Activated CD4-positive, alpha-beta memory T cell treated with anti-CD3 and anti-CD28 coated beads for 36 hours (primary cell): ENCODE measurements around the gene ARHGAP6. TPM values are rescaled to one million over a fixed set of nuclear protein-coding genes. Genes with fewer than 3 reads are reported as not detected.

Source experiments
- CTCF ChIA-PET: fragments of 350-600 bp; sonication (Branson Sonifier 250); formaldehyde crosslinking; loops from one replicate; lab custom pipeline; 2021; ENCODE audit warnings: antibody characterized with exemption, inconsistent platforms; lab: Charles Lee
- POLR2A ChIA-PET: fragments of 350-600 bp; sonication (Branson Sonifier 250); formaldehyde crosslinking; loops from one replicate; lab custom pipeline; 2021; ENCODE audit warnings: antibody characterized with exemption; lab: Charles Lee
- DNase-seq: peaks from one replicate; pipeline ENCODE4 v3.0.0-alpha.2; 2020
- H3K27ac Mint-ChIP-seq: one replicate; pipeline ENCODE4 v1.8.0; 2021; ENCODE audit warnings: mixed read lengths
- H3K27me3 Mint-ChIP-seq: one replicate; pipeline ENCODE4 v1.8.0; 2021; ENCODE audit warnings: mixed read lengths
- H3K36me3 Mint-ChIP-seq: one replicate; pipeline ENCODE4 v1.8.0; 2021; ENCODE audit warnings: mixed read lengths
- H3K4me1 Mint-ChIP-seq: one replicate; pipeline ENCODE4 v1.8.0; 2021; ENCODE audit warnings: low read depth, mixed read lengths
- H3K4me3 Mint-ChIP-seq: one replicate; pipeline ENCODE4 v1.8.0; 2021; ENCODE audit warnings: mild to moderate bottlenecking, mixed read lengths
- H3K9me3 Mint-ChIP-seq: one replicate; pipeline ENCODE4 v1.8.0; 2021; ENCODE audit warnings: mixed read lengths
- intact Hi-C: fragments of 100-400 bp; cut with micrococcal nuclease; formaldehyde crosslinking; loops from one replicate; pipeline ENCODE4 v1.15.1; 2023
- total RNA-seq, 2 experiments: library from RNA; stranded (reverse); gene quantifications; one replicate each; pipeline ENCODE4 v1.2.3, GENCODE V29; 2021

ARHGAP6 gene
- total RNA-seq, 2 experiments from 2014 or later: not detected

DNA sequence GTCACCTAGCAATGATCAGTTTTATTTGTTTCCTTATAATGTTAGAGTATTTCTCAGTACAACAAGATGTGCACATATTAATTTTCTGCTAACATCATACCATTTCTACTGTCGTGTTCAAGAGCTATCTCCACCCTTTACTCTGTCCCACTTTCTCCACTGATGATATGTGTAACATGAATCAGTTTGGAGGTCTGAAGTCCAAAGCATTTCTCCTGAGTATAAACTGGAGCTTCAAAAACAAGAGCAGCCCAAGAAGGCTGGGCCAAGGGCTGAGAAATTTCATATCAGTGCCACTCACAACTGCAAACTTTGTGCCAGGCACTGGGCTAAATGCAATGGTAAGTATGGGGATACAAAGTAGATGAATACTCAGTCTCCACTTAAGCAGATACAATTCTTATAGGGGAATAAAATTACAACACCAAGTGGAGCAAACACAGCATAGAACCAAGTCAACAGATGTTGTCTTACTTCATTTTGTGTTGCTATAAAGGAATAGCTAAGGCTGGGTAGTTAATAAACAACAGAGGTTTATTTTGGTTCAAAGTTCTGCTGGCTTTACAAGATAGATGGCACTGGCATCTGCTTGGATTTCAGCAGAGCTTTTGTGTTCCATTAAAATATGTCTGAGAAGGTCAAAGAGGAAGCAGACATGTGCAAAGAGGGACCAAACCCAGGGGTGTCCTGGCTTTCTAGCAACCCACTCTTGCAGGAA lies 328.3 kb downstream of the ARHGAP6 start:
- intact Hi-C loops: no loop called here
- Mint-ChIP-seq H3K9me3 (no peaks in the 10 kb centered on the region), H3K27me3 (no peaks in the 10 kb centered on the region), H3K27ac (no peak overlapping the region), H3K36me3 (no peaks in the 10 kb centered on the region), H3K4me3 (no peak overlapping the region), H3K4me1 (no peaks in the 10 kb centered on the region)
- DNase-seq: no peak
- ChIA-PET POLR2A (no interaction called here), CTCF (interaction anchor here (0.6 kb wide), 1 partner anchor 17 kb away, joined by 3 read pairs; no protein-coding TSS in a partner anchor)

GRCh38 chrX:11336201-11336600 lies 329.5 kb downstream of the ARHGAP6 start:
- Mint-ChIP-seq H3K4me3 (no peak overlapping the region), H3K36me3 (no peaks in the 10 kb centered on the region), H3K27me3 (no peaks in the 10 kb centered on the region), H3K27ac (no peak overlapping the region), H3K4me1 (no peaks in the 10 kb centered on the region), H3K9me3 (no peaks in the 10 kb centered on the region)
- DNase-seq: no peak
- CTCF ChIA-PET: no interaction called here
- POLR2A ChIA-PET: no interaction called here
- intact Hi-C loops: no loop called here

DNA sequence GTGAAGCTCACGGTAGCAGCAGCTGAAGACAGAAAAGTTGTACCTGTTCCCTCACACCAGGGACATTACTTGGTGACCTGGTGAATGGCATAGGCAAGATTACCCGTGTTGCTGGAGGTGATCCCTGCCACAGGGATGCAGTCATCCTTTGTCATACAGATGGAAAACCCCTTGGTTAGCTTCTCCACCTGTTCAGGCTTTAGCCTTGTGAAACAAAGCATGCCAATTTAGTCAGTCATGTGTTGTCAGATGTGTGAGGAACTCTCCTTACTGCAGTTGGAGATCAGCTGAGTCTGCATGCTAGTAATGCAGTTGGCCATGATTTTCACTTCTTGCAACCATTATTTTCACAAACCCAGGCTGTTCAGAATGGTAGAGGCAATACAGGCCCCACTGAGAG lies 331.6 kb downstream of the ARHGAP6 start:
- Mint-ChIP-seq H3K36me3 (no peaks in the 10 kb centered on the region), H3K27ac (no peak overlapping the region), H3K27me3 (no peaks in the 10 kb centered on the region), H3K4me1 (no peaks in the 10 kb centered on the region), H3K9me3 (no peaks in the 10 kb centered on the region), H3K4me3 (no peak overlapping the region)
- intact Hi-C loops: no loop called here
- no peak for DNase-seq
- ChIA-PET CTCF (no interaction called here), POLR2A (no interaction called here)

- DNase-seq: no peak
- H3K27me3 Mint-ChIP-seq: no peaks in the 10 kb centered on the region
- H3K9me3 Mint-ChIP-seq: no peaks in the 10 kb centered on the region
- CTCF ChIA-PET: no interaction called here
- intact Hi-C loops: no loop called here
- POLR2A ChIA-PET: no interaction called here
- H3K4me3 Mint-ChIP-seq: no peak overlapping the region
- no peaks in the 10 kb centered on the region for H3K4me1 Mint-ChIP-seq
- no peaks in the 10 kb centered on the region for H3K36me3 Mint-ChIP-seq
- no peak overlapping the region for H3K27ac Mint-ChIP-seq
These were observed 333.9 kb downstream of the ARHGAP6 start for GRCh38 chrX:11331788-11332187.

DNA sequence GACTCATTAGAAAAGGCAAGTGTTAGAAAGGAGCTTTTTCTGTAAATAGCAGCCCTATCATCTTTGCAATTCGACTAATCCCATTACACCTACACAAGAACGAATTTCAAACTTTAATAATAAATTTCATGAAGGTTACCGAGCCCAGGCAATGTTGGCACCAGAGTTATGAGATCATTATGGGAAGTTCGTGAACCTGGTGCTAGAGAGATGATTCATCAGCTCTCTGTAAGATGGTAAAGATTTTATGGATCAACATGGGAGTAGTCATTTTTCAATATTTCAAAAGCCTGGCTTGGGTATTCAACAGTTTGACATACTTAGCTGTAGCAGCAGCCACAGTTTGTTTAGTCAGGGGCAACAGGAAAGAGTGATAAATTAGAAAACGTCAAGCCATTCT lies 336.7 kb downstream of the ARHGAP6 start:
- ChIA-PET POLR2A (no interaction called here), CTCF (no interaction called here)
- H3K9me3 Mint-ChIP-seq: peaks cover under 1% of the 10 kb centered on the region
- intact Hi-C loops: no loop called here
- H3K4me3 Mint-ChIP-seq: no peak overlapping the region
- H3K27me3 Mint-ChIP-seq: no peaks in the 10 kb centered on the region
- DNase-seq: no peak
- H3K27ac Mint-ChIP-seq: no peak overlapping the region
- no peaks in the 10 kb centered on the region for H3K36me3 Mint-ChIP-seq
- H3K4me1 Mint-ChIP-seq: no peaks in the 10 kb centered on the region

DNA sequence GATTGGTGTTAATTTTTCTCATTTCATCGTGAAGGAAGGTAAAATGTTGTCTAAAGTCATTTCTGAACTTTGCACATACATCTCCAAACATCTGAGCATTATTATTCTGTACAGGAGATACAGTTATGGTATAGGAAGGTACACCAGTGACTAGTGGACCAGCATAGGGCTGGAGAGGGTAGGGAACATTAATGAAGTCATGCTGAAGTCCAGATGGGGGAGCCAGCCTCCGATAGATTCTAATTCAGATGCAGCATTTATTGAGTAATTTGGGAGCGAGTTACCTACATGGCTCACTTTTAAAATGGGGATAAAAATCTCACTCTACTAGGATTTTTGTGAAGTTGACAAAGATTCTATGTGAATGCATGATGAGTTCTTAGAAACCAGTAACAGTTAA lies 337.6 kb downstream of the ARHGAP6 start:
- Mint-ChIP-seq H3K9me3 (peaks cover 3% of the 10 kb centered on the region), H3K27me3 (no peaks in the 10 kb centered on the region), H3K27ac (no peak overlapping the region), H3K36me3 (no peaks in the 10 kb centered on the region), H3K4me1 (no peaks in the 10 kb centered on the region), H3K4me3 (no peak overlapping the region)
- ChIA-PET POLR2A (no interaction called here), CTCF (no interaction called here)
- intact Hi-C loops: no loop called here
- DNase-seq: no peak

GRCh38 chrX:11321986-11322385 lies 343.7 kb downstream of the ARHGAP6 start:
- CTCF ChIA-PET: no interaction called here
- Mint-ChIP-seq H3K4me3 (no peak overlapping the region), H3K27me3 (no peaks in the 10 kb centered on the region), H3K4me1 (no peaks in the 10 kb centered on the region), H3K36me3 (no peaks in the 10 kb centered on the region), H3K9me3 (peaks cover 3% of the 10 kb centered on the region), H3K27ac (no peak overlapping the region)
- POLR2A ChIA-PET: no interaction called here
- DNase-seq: no peak
- intact Hi-C loops: no loop called here

DNA sequence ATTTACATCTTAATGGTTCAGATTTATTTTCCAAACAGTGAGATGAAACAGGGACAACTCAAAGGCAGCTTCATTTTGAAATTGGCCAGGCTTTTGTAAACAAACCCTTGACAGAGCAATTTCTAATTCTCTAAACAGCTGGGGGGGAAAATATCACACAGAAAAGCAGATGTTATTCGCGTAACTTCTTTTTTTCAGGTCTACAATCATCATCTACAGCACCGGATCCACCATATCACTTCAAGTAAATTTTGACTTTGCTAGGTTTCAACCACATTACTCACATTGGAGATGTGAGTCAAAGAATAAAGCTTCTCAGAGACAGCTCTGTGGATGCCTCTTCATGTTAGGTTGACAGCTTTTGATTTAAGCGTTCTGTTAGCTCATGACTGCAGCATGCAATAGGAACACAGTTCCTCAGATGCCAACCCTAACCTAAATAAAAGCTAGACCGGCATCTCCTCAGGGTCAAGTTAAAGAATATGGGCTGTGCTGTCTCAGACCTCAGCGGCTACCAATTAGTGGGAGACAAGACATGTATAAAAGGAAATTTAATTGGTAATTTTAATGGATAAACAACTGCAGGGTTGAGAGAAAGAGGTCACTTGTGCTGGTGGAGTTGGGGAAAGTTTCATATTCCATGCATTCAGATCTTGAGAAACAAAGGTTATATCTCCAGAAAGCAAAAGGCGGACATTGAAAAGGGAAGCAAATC lies 345.8 kb downstream of the ARHGAP6 start:
- Mint-ChIP-seq H3K4me3 (no peak overlapping the region), H3K36me3 (no peaks in the 10 kb centered on the region), H3K9me3 (peaks cover 3% of the 10 kb centered on the region), H3K27me3 (no peaks in the 10 kb centered on the region), H3K4me1 (no peaks in the 10 kb centered on the region), H3K27ac (no peak overlapping the region)
- ChIA-PET POLR2A (no interaction called here), CTCF (interaction anchor here (0.7 kb wide), 1 partner anchor 18 kb away, joined by 3 read pairs; no protein-coding TSS in a partner anchor)
- DNase-seq: no peak
- intact Hi-C loops: no loop called here

- no peak for DNase-seq
- H3K27me3 Mint-ChIP-seq: no peaks in the 10 kb centered on the region
- intact Hi-C loops: no loop called here
- ChIA-PET CTCF (no interaction called here), POLR2A (no interaction called here)
- no peaks in the 10 kb centered on the region for H3K9me3 Mint-ChIP-seq
- no peak overlapping the region for H3K4me3 Mint-ChIP-seq
- H3K36me3 Mint-ChIP-seq: no peaks in the 10 kb centered on the region
- no peak overlapping the region for H3K27ac Mint-ChIP-seq
- H3K4me1 Mint-ChIP-seq: no peaks in the 10 kb centered on the region
These were observed 354.0 kb downstream of the ARHGAP6 start for GRCh38 chrX:11311706-11312105.

DNA sequence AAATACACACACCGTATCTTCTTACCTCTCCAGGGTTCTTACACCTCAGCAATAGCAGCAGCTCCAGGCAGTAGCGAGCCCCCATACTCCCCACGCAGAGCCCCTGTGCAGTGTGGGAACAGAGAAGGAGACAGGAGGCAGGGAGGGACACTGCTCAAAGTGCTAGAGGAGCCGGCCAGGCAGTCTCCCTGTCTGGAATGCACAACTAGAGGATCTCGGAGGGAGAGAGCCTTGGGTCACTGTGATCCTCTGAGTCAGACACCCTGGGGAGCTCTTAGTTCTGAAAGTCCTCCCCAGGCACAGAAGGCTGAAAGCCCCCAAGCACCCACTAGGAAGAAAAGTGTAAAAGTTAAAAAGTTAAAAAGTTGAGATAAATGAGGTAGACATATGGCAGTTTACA lies 356.5 kb downstream of the ARHGAP6 start:
- ChIA-PET POLR2A (no interaction called here), CTCF (no interaction called here)
- no peak for DNase-seq
- Mint-ChIP-seq H3K4me1 (no peaks in the 10 kb centered on the region), H3K9me3 (no peaks in the 10 kb centered on the region), H3K27me3 (no peaks in the 10 kb centered on the region), H3K4me3 (no peak overlapping the region), H3K27ac (no peak overlapping the region), H3K36me3 (no peaks in the 10 kb centered on the region)
- intact Hi-C loops: no loop called here

- no peaks in the 10 kb centered on the region for H3K27me3 Mint-ChIP-seq
- ChIA-PET CTCF (no interaction called here), POLR2A (no interaction called here)
- H3K4me3 Mint-ChIP-seq: no peak overlapping the region
- H3K4me1 Mint-ChIP-seq: no peaks in the 10 kb centered on the region
- no peaks in the 10 kb centered on the region for H3K36me3 Mint-ChIP-seq
- no peaks in the 10 kb centered on the region for H3K9me3 Mint-ChIP-seq
- intact Hi-C loops: no loop called here
- DNase-seq: no peak
- no peak overlapping the region for H3K27ac Mint-ChIP-seq
These were observed 360.1 kb downstream of the ARHGAP6 start for GRCh38 chrX:11305641-11306040.

DNA sequence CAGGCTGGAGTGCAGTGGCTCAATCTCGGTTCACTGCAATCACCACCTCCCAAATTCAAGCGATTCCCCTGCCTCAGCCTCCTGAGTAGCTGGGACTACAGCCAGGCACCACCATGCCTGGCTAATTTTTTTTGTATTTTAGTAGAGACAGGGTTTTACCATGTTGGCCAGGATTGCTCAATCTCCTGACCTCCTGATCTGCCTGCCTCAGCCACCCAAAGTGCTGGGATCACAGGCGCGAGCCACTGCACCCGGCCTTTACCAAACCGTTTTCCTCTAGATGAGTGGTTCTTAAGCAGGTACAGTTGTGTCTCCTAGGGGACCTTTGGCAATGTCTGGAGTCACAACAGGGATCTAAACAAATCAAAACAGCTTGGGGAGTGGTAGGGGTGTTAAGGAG lies 360.9 kb downstream of the ARHGAP6 start:
- ChIA-PET POLR2A (no interaction called here), CTCF (no interaction called here)
- no peak for DNase-seq
- Mint-ChIP-seq H3K4me1 (no peaks in the 10 kb centered on the region), H3K27ac (no peak overlapping the region), H3K36me3 (no peaks in the 10 kb centered on the region), H3K9me3 (no peaks in the 10 kb centered on the region), H3K4me3 (no peak overlapping the region), H3K27me3 (no peaks in the 10 kb centered on the region)
- intact Hi-C loops: no loop called here

DNA sequence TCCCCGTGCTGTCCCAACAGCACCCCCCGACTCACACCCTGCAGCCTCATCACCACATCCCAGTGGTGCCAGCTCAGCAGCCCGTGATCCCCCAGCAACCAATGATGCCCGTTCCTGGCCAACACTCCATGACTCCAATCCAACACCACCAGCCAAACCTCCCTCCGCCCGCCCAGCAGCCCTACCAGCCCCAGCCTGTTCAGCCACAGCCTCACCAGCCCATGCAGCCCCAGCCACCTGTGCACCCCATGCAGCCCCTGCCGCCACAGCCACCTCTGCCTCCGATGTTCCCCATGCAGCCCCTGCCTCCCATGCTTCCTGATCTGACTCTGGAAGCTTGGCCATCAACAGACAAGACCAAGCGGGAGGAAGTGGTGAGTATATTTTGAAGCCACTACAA lies 367.1 kb downstream of the ARHGAP6 start:
- H3K9me3 Mint-ChIP-seq: no peaks in the 10 kb centered on the region
- no peaks in the 10 kb centered on the region for H3K27me3 Mint-ChIP-seq
- ChIA-PET CTCF (no interaction called here), POLR2A (no interaction called here)
- H3K36me3 Mint-ChIP-seq: no peaks in the 10 kb centered on the region
- DNase-seq: no peak
- no peak overlapping the region for H3K27ac Mint-ChIP-seq
- intact Hi-C loops: no loop called here
- no peaks in the 10 kb centered on the region for H3K4me1 Mint-ChIP-seq
- no peak overlapping the region for H3K4me3 Mint-ChIP-seq
